HG02981 (cell line): ENCODE measurements around the gene SPSB2.
"Not testable (repeated sequence)": the region's sequence is repeated elsewhere in the genome, so short reads cannot be mapped to it uniquely, and the experiment has no call there.

Experiments
- ATAC-seq: cut with Tn5 transposase; IDR thresholded peaks from one replicate; pipeline ENCODE4 v1.9.1; 2021; ENCODE audit warnings: mild to moderate bottlenecking, moderate library complexity; ENCODE audit not compliant: unreplicated experiment

Gene SPSB2

GRCh38 chr12:6902448-6902847 is 29.3 kb upstream of the SPSB2 start:
- no peak for ATAC-seq

- ATAC-seq: no peak
Observed at GRCh38 chr12:6899837-6900519, 26.9 kb upstream of the SPSB2 start.

GRCh38 chr12:6899427-6899826 is 26.3 kb upstream of the SPSB2 start:
- no peak for ATAC-seq

- ATAC-seq: no peak
Observed at GRCh38 chr12:6896846-6897435, 23.8 kb upstream of the SPSB2 start.

GRCh38 chr12:6894321-6894720 is 21.2 kb upstream of the SPSB2 start:
- ATAC-seq: no peak

GRCh38 chr12:6892683-6893082 is 19.6 kb upstream of the SPSB2 start:
- not testable (repeated sequence) for ATAC-seq

- no peak for ATAC-seq
Observed at GRCh38 chr12:6891646-6892001, 18.5 kb upstream of the SPSB2 start.

GRCh38 chr12:6890789-6891645 is 17.9 kb upstream of the SPSB2 start:
- ATAC-seq: peak; percentile 96

GRCh38 chr12:6889775-6890573 is 16.9 kb upstream of the SPSB2 start:
- not testable (repeated sequence) for ATAC-seq

- ATAC-seq: not testable (repeated sequence)
Observed at GRCh38 chr12:6888794-6889193, 15.7 kb upstream of the SPSB2 start.

- ATAC-seq: no peak
Observed at GRCh38 chr12:6888360-6888759, 15.3 kb upstream of the SPSB2 start.

GRCh38 chr12:6887460-6887859 is 14.4 kb upstream of the SPSB2 start:
- ATAC-seq: no peak

GRCh38 chr12:6886206-6886999 is 13.3 kb upstream of the SPSB2 start:
- not testable (repeated sequence) for ATAC-seq

GRCh38 chr12:6884539-6884938 is 11.4 kb upstream of the SPSB2 start:
- no peak for ATAC-seq

GRCh38 chr12:6883683-6884082 is 10.6 kb upstream of the SPSB2 start:
- ATAC-seq: no peak

GRCh38 chr12:6883252-6883651 is 10.1 kb upstream of the SPSB2 start:
- ATAC-seq: no peak

GRCh38 chr12:6879824-6880223 is 6.7 kb upstream of the SPSB2 start:
- not testable (repeated sequence) for ATAC-seq

- not testable (repeated sequence) for ATAC-seq
Observed at GRCh38 chr12:6874015-6874368, 889 bp upstream of the SPSB2 start.

GRCh38 chr12:6872073-6873048 is 742 bp downstream of the SPSB2 start:
- ATAC-seq: no peak
